K562 (cell line): ENCODE results near the gene RNF181. TPM values are rescaled to one million over a fixed set of nuclear protein-coding genes. Genes with fewer than 3 reads are reported as not detected.

Source experiments
- ATAC-seq: fragments of 200-7000 bp; cut with Tn5 transposase; 3 replicates; pipeline ENCODE4 v1.9.1; 2020; ENCODE audit warnings: moderate library complexity
- BruUV-seq: library from RNA; stranded (reverse); fragments of 400-500 nt; replicated peaks from 2 replicates; lab custom pipeline; 2021; lab: Mats Ljungman, UMichigan
- CTCF ChIA-PET: fragments of 300-600 bp; formaldehyde crosslinking; extraction: SDS; loops from one replicate; lab custom pipeline; 2021; ENCODE audit warnings: low intra/inter-chr PET ratio; lab: Yijun Ruan, JAX
- POLR2A ChIA-PET: fragments of 300-600, 350-650 bp; sonication (Branson Sonifier 250); formaldehyde crosslinking; extraction: SDS; loops from one replicate; lab custom pipeline; 2021; ENCODE audit warnings: antibody characterized with exemption, inconsistent platforms; lab: Yijun Ruan, JAX
- DNase-seq, 4 experiments: peaks; one replicate each; pipeline versions ENCODE4 v3.0.0 to v3.0.0-alpha.2; 2011 to 2018; ENCODE audit warnings: low spot score in 3 of 4, mixed read lengths in 3 of 4; ENCODE audit errors: extremely low read depth in 1 of 4
- FAIRE-seq: peaks from 2 replicates; lab custom pipeline; 2011; peaks lifted over from hg19 to GRCh38; lab: Jason Lieb, UNC
- H2AFZ ChIP-seq: 2 replicates; pipeline ENCODE4 v1.6.0; 2011; ENCODE audit warnings: low read depth, low read length, control low read depth, inconsistent platforms
- H3K27ac ChIP-seq: fragments of 200-600 bp; 3 replicates; pipeline ENCODE4 v1.8.0; 2011; ENCODE audit warnings: low read depth, mild to moderate bottlenecking, control low read depth, inconsistent platforms, low read length, moderate library complexity, mixed read lengths; ENCODE audit errors: extremely low read depth
- H3K27me3 ChIP-seq, 2 experiments: fragments of 300-600 bp in 1 of 2; 2 replicates in 1 of 2; 3 replicates in 1 of 2; pipeline versions ENCODE4 v1.6.0 to v1.8.0; 2011; ENCODE audit warnings: inconsistent platforms in 2 of 2, low read length in 2 of 2, mild to moderate bottlenecking in 1 of 2, mixed read lengths in 1 of 2, moderate library complexity in 1 of 2; ENCODE audit not compliant: control insufficient read depth in 2 of 2, insufficient read depth in 2 of 2
- H3K36me3 ChIP-seq: fragments of 300-600 bp; 3 replicates; pipeline ENCODE4 v1.8.0; 2011; ENCODE audit warnings: mild to moderate bottlenecking, low read length, inconsistent platforms; ENCODE audit not compliant: control insufficient read depth, insufficient read depth
- H3K4me1 ChIP-seq, 2 experiments: fragments of 200-600 bp in 1 of 2; replicated peaks in 1 of 2; 2 replicates in 1 of 2; 3 replicates in 1 of 2; pipeline versions ENCODE4 v1.5.1 to v1.8.0; 2011; ENCODE audit warnings: inconsistent platforms in 2 of 2, low read length in 2 of 2, mild to moderate bottlenecking in 1 of 2, mixed read lengths in 1 of 2, moderate library complexity in 1 of 2; ENCODE audit not compliant: control insufficient read depth in 2 of 2, insufficient read depth in 2 of 2
- H3K4me2 ChIP-seq: 2 replicates; pipeline ENCODE4 v1.6.1; 2011; ENCODE audit warnings: low read length, control low read depth, inconsistent platforms, mixed read lengths; ENCODE audit not compliant: insufficient read depth
- H3K4me3 ChIP-seq: fragments of 200-600 bp; sonication (generic), shearing (Covaris generic); 2 replicates; pipeline ENCODE4 v1.5.1; 2016; ENCODE audit warnings: control low read depth, inconsistent platforms
- H3K79me2 ChIP-seq: fragments of 200-600 bp; 3 replicates; pipeline ENCODE4 v1.8.0; 2011; ENCODE audit warnings: low read length, inconsistent platforms; ENCODE audit not compliant: control insufficient read depth, insufficient read depth
- H3K9ac ChIP-seq, 2 experiments: 2 replicates each; pipeline versions ENCODE4 v1.6.0 to v1.6.1; 2011; ENCODE audit warnings: low read depth in 2 of 2, low read length in 2 of 2, control low read depth in 1 of 2, inconsistent platforms in 1 of 2, mild to moderate bottlenecking in 1 of 2, mixed read lengths in 1 of 2; ENCODE audit not compliant: insufficient read depth in 1 of 2
- H3K9me1 ChIP-seq: one replicate; pipeline ENCODE4 v1.6.0; 2011; ENCODE audit warnings: inconsistent platforms, mild to moderate bottlenecking, low read length, moderate library complexity; ENCODE audit not compliant: control insufficient read depth, insufficient read depth
- H3K9me3 ChIP-seq: replicated peaks from 2 replicates; pipeline ENCODE4 v1.5.1; 2011; ENCODE audit warnings: low read depth, low read length, inconsistent platforms; ENCODE audit not compliant: control insufficient read depth, insufficient read depth
- H4K20me1 ChIP-seq: replicated peaks from 2 replicates; pipeline ENCODE4 v1.6.1; 2011; ENCODE audit warnings: low read length, inconsistent platforms, mixed read lengths; ENCODE audit not compliant: control insufficient read depth, insufficient read depth
- ATF6 ChIP-seq: sonication (generic); formaldehyde crosslinking; IDR thresholded peaks from 2 replicates; pipeline ENCODE4 v1.4.0; 2020; ENCODE audit warnings: mild to moderate bottlenecking, missing genetic modification reagents
- ELK1 ChIP-seq: sonication (generic); formaldehyde crosslinking; IDR thresholded peaks from 2 replicates; pipeline ENCODE4 v1.8.1; 2022; ENCODE audit warnings: missing genetic modification reagents
- GABPA ChIP-seq: fragments of 200-800 bp; sonication (Bioruptor generic); conservative IDR thresholded peaks from 2 replicates; pipeline ENCODE4 v1.6.1; 2016; ENCODE audit warnings: low read depth, missing genetic modification characterization, missing compliant biosample characterization
- GABPB1 ChIP-seq: sonication (generic); formaldehyde crosslinking; IDR thresholded peaks from 2 replicates; pipeline ENCODE4 v1.8.0; 2022; ENCODE audit warnings: mild to moderate bottlenecking, missing genetic modification reagents
- GATA2 ChIP-seq: sonication (generic); formaldehyde crosslinking; IDR thresholded peaks from 2 replicates; pipeline ENCODE4 v1.4.0; 2020; ENCODE audit warnings: mild to moderate bottlenecking, missing genetic modification reagents
- HDAC8 ChIP-seq: fragments of 450-650 bp; IDR thresholded peaks from 2 replicates; pipeline ENCODE4 v1.6.1; 2016; ENCODE audit warnings: mild to moderate bottlenecking, missing genetic modification characterization, moderate library complexity, missing compliant biosample characterization
- HDGF ChIP-seq: fragments of 450-650 bp; IDR thresholded peaks from 2 replicates; pipeline ENCODE4 v1.6.1; 2016
- HSF4 ChIP-seq: fragments of 250-450 bp; sonication (Bioruptor Pico); IDR thresholded peaks from 2 replicates; pipeline ENCODE4 v2.1.2; 2022; ENCODE audit warnings: mild to moderate bottlenecking, moderate library complexity, borderline replicate concordance
- IRF9 ChIP-seq: fragments of 450-650 bp; IDR thresholded peaks from 2 replicates; pipeline ENCODE4 v1.6.1; 2016; ENCODE audit warnings: missing biosample characterization, missing genetic modification characterization
- SMAD3 ChIP-seq: fragments of 450-650 bp; formaldehyde crosslinking; conservative IDR thresholded peaks from 2 replicates; pipeline ENCODE4 v1.4.0; 2020; ENCODE audit warnings: mild to moderate bottlenecking
- SNAPC5 ChIP-seq: fragments of 250-450 bp; sonication (Bioruptor Pico); IDR thresholded peaks from 2 replicates; pipeline ENCODE4 v1.8.0; 2021; ENCODE audit warnings: moderate library complexity, mild to moderate bottlenecking, inconsistent platforms
- THAP7 ChIP-seq: fragments of 250-450 bp; sonication (Bioruptor Pico); IDR thresholded peaks from 2 replicates; pipeline ENCODE4 v1.5.0; 2021
- ZNF124 ChIP-seq: sonication (generic); formaldehyde crosslinking; IDR thresholded peaks from 2 replicates; pipeline ENCODE4 v1.8.1; 2022; ENCODE audit warnings: missing genetic modification reagents
- ZNF184 ChIP-seq: sonication (generic); formaldehyde crosslinking; IDR thresholded peaks from 2 replicates; pipeline ENCODE4 v1.5.0; 2020; ENCODE audit warnings: missing genetic modification reagents
- ZNF274 ChIP-seq: IDR thresholded peaks from 2 replicates; pipeline ENCODE4 v1.6.1; 2011; ENCODE audit warnings: low read depth, mild to moderate bottlenecking, low read length, moderate library complexity, borderline replicate concordance
- ZNF583 ChIP-seq: fragments of 250-450 bp; sonication (Bioruptor Pico); IDR thresholded peaks from 2 replicates; pipeline ENCODE4 v1.4.0; 2020
- ZNF699 ChIP-seq: fragments of 250-450 bp; sonication (Bioruptor Pico); IDR thresholded peaks from 2 replicates; pipeline ENCODE4 v1.8.0; 2021; ENCODE audit warnings: mild to moderate bottlenecking, moderate library complexity; ENCODE audit not compliant: insufficient replicate concordance
- ZZZ3 ChIP-seq: fragments of 450-650 bp; IDR thresholded peaks from 2 replicates; pipeline ENCODE4 v1.6.1; 2016; ENCODE audit warnings: antibody characterized with exemption, mild to moderate bottlenecking, moderate library complexity
- WGBS: fragments of 100-300 bp; shearing (Covaris generic); methylation state at CpG from one replicate; pipeline ENCODE4 v1.1.6; 2016; ENCODE audit warnings: low coverage, mixed read lengths; ENCODE audit not compliant: insufficient coverage; ENCODE audit errors: missing lambda C conversion rate; 5-methylcytosine and 5-hydroxymethylcytosine counted together
- in situ Hi-C: fragments of 300-500 bp; cut with MboI; formaldehyde crosslinking; loops from 4 replicates; pipeline ENCODE4 v1.15.0; 2018; ENCODE audit warnings: inconsistent platforms, mixed read lengths
- intact Hi-C: fragments of 100-400 bp; cut with micrococcal nuclease; formaldehyde crosslinking; loops from 2 replicates; pipeline ENCODE4 v1.14.2; 2022
- polyA plus RNA-seq, 8 experiments: library from polyadenylated mRNA; depleted of rRNA in 4 of 8; stranded (reverse) in 5 of 8; unstranded in 3 of 8; fragments of >200 nt; fragmentation: Nextera tagmentation in 2 of 8; fragmentation: Illumina TruSeq in 1 of 8; extraction: Ambion mirVana in 2 of 8; extraction: Trizol in 1 of 8; gene quantifications; 2 replicates each; pipeline versions ENCODE4 v1.2.1 to v1.2.3, GENCODE V29; 2011 to 2014; ENCODE audit warnings: inconsistent platforms in 1 of 8, missing spikeins in 1 of 8
- total RNA-seq, 7 experiments: library from RNA; depleted of rRNA in 6 of 7; stranded (reverse); fragments of >200 nt in 6 of 7; fragmentation: Illumina TruSeq in 2 of 7; extraction: Trizol in 2 of 7; gene quantifications; 2 replicates each; pipeline versions ENCODE4 v1.2.1 to v1.2.3, GENCODE V29; 2011 to 2021; ENCODE audit warnings: low replicate concordance in 1 of 7

Gene RNF181
- total and polyA plus RNA-seq, 9 of the 15 experiments (the other 6 are each of a cell fraction or from before 2014, with no cell fraction given), result 139 to 492 (median 253) TPM

GRCh38 chr2:85621338-85621737 is 25.8 kb downstream of the RNF181 start (continued):
- no peak for TF ChIP-seq ELK1 (CRISPR knock-in tag)
- no peak for TF ChIP-seq GABPB1 (CRISPR knock-in tag)
- TF ChIP-seq HDGF, result no peak
- TF ChIP-seq ZNF184 (CRISPR knock-in tag), result no peak
- TF ChIP-seq THAP7, result no peak
- TF ChIP-seq GABPA (tag), result no peak
- no peak for TF ChIP-seq ATF6 (CRISPR knock-in tag)
- no peak for TF ChIP-seq ZNF583 (CRISPR knock-in tag)

- ATAC-seq (no peak), DNase-seq (no peak), FAIRE-seq (no peak)
- Histone ChIP-seq H3K9me3 (no peaks in the 10 kb centered on the region), H3K27me3 (no peaks in the 10 kb centered on the region), H3K36me3 (peaks cover 95% of the 10 kb centered on the region), H3K4me3 (no peak overlapping the region), H3K4me2 (no peak overlapping the region), H2AFZ (no peak overlapping the region), H3K9ac (no peak overlapping the region), H4K20me1 (no peaks in the 10 kb centered on the region), H3K4me1 (no peaks in the 10 kb centered on the region), H3K79me2 (peaks cover 21% of the 10 kb centered on the region), H3K9me1 (no peaks in the 10 kb centered on the region), H3K27ac (no peak overlapping the region)
- ChIA-PET POLR2A (no interaction called here), CTCF (no interaction called here)
- no TSS peak for BruUV-seq
- in situ Hi-C loops (no loop called here), intact Hi-C loops (no loop called here)
- WGBS, result 86% methylated on average over 5 of the region's 5 CpGs
- TF ChIP-seq SMAD3 (CRISPR knock-in tag) (no peak), GATA2 (CRISPR knock-in tag) (no peak), ZNF699 (CRISPR knock-in tag) (no peak), IRF9 (no peak), ZNF274 (no peak), ZZZ3 (no peak), HSF4 (no peak), HDAC8 (no peak), SNAPC5 (CRISPR knock-in tag) (no peak), ZNF124 (CRISPR knock-in tag) (no peak)
These were observed 28.4 kb downstream of the RNF181 start for GRCh38 chr2:85623991-85624390.
